ENCODE data around the gene DNAJC11.

The DNAJC11 gene

GRCh38 chr1:6614929-6615785 is 86.5 kb downstream of the DNAJC11 start:
- no peak for ATAC-seq
- TF ChIP-seq ZFP30 (CRISPR knock-in tag; IDR thresholded peaks at IDR 0.05) = no peak
- no peak for TF ChIP-seq ESRRG (CRISPR knock-in tag; IDR thresholded peaks at IDR 0.05)
- TF ChIP-seq, protein P1, sequence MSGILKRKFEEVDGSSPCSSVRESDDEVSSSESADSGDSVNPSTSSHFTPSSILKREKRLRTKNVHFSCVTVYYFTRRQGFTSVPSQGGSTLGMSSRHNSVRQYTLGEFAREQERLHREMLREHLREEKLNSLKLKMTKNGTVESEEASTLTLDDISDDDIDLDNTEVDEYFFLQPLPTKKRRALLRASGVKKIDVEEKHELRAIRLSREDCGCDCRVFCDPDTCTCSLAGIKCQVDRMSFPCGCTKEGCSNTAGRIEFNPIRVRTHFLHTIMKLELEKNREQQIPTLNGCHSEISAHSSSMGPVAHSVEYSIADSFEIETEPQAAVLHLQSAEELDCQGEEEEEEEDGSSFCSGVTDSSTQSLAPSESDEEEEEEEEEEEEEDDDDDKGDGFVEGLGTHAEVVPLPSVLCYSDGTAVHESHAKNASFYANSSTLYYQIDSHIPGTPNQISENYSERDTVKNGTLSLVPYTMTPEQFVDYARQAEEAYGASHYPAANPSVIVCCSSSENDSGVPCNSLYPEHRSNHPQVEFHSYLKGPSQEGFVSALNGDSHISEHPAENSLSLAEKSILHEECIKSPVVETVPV (CRISPR knock-in tag; IDR thresholded peaks at IDR 0.05) = no peak
- TF ChIP-seq TSHZ2 (CRISPR knock-in tag; IDR thresholded peaks at IDR 0.05) = no peak
- no peak for TF ChIP-seq ISL1 (CRISPR knock-in tag; IDR thresholded peaks at IDR 0.05)
- TF ChIP-seq ZFP3 (CRISPR knock-in tag; IDR thresholded peaks at IDR 0.05) = no peak
- no peak for TF ChIP-seq RARB (CRISPR knock-in tag; IDR thresholded peaks at IDR 0.05)
- TF ChIP-seq SNAI2 (CRISPR knock-in tag; IDR thresholded peaks at IDR 0.05) = no peak
- no peak for TF ChIP-seq PPARA (CRISPR knock-in tag; IDR thresholded peaks at IDR 0.05; ENCODE audit: borderline replicate concordance)

GRCh38 chr1:6614019-6614928 is 87.3 kb downstream of the DNAJC11 start:
- peak; percentile 3 for ATAC-seq
- TF ChIP-seq TOX (CRISPR knock-in tag; IDR thresholded peaks at IDR 0.05; ENCODE audit: borderline replicate concordance) = no peak
- TF ChIP-seq, protein P2, sequence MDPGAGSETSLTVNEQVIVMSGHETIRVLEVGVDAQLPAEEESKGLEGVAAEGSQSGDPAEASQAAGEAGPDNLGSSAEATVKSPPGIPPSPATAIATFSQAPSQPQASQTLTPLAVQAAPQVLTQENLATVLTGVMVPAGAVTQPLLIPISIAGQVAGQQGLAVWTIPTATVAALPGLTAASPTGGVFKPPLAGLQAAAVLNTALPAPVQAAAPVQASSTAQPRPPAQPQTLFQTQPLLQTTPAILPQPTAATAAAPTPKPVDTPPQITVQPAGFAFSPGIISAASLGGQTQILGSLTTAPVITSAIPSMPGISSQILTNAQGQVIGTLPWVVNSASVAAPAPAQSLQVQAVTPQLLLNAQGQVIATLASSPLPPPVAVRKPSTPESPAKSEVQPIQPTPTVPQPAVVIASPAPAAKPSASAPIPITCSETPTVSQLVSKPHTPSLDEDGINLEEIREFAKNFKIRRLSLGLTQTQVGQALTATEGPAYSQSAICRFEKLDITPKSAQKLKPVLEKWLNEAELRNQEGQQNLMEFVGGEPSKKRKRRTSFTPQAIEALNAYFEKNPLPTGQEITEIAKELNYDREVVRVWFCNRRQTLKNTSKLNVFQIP (CRISPR knock-in tag; IDR thresholded peaks at IDR 0.05; ENCODE audit: borderline replicate concordance, low read depth) = no peak
- TF ChIP-seq SNAI2 (CRISPR knock-in tag; IDR thresholded peaks at IDR 0.05) = no peak
- TF ChIP-seq, protein P1 (CRISPR knock-in tag; IDR thresholded peaks at IDR 0.05) = no peak
- no peak for TF ChIP-seq ZNF8 (CRISPR knock-in tag; IDR thresholded peaks at IDR 0.05)
- TF ChIP-seq OSR1 (CRISPR knock-in tag; IDR thresholded peaks at IDR 0.05) = no peak
- TF ChIP-seq ZNF70 (CRISPR knock-in tag; IDR thresholded peaks at IDR 0.05) = no peak
- no peak for TF ChIP-seq GLIS3 (CRISPR knock-in tag; IDR thresholded peaks at IDR 0.05)
- TF ChIP-seq ZC3H10 (CRISPR knock-in tag; IDR thresholded peaks at IDR 0.05) = no peak
- TF ChIP-seq RARB (CRISPR knock-in tag; IDR thresholded peaks at IDR 0.05) = no peak
- no peak for TF ChIP-seq ARNTL (CRISPR knock-in tag; IDR thresholded peaks at IDR 0.05; ENCODE audit: borderline replicate concordance, low read depth)
- TF ChIP-seq ZFP3 (CRISPR knock-in tag; IDR thresholded peaks at IDR 0.05) = no peak
- TF ChIP-seq TCF4 (CRISPR knock-in tag; IDR thresholded peaks at IDR 0.05; ENCODE audit: borderline replicate concordance) = no peak

DNA sequence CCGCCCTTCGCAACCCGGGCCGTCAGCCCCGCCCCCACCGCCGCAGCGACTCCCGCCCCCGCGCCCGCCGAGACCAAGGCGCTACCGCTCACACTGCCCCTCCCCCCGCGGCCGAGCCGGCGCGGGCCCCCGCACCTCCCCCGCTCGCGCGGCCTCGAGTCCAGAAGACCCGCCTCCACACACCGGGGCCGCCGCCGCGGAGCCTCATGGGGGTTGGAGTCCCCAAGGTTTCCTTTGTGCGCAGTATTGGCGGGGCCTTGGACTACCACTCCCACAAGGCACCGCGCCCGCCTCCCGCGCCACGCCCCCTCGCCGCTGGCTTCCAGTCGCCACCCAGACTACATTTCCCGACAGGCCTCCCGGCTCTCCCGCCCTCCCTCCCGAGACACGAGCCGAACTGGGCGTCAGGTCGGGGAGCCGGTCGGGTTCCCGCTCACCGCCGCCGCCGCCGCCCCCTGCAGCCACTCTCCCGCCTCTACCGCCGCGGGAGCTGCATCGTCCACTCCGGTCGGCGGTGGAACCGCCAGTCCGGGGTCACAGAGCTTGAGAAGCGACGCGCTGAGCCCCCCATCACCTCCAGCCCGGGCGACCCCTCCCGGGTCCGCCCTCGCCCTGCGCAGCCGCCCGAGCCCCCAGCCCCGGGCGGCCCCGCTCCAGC is 88.1 kb downstream of the DNAJC11 start, which contains the start of gene PHF13:
Gene PHF13 (plus strand): TSS at position 371 of the 658 bp plus-strand sequence. CDS start 336 bp downstream, outside the sequence.
- TF ChIP-seq RARB (CRISPR knock-in tag; IDR thresholded peaks at IDR 0.05) (no peak), PATZ1 (CRISPR knock-in tag; IDR thresholded peaks at IDR 0.05; ENCODE audit: borderline replicate concordance) (no peak), CREB5 (CRISPR knock-in tag; IDR thresholded peaks at IDR 0.05; ENCODE audit: low read depth) (no peak)
- ATAC-seq = peak; percentile 95
